Measurements from ENCODE around the gene MAP3K4. TPM values are rescaled to one million over a fixed set of nuclear protein-coding genes. Genes with fewer than 3 reads are reported as not detected.
A peak's percentile ranks its signal among the peaks of the same experiment; 100 is the strongest.

Gene MAP3K4
- total and polyA plus RNA-seq, 8 donors, result 7.3 to 598 (median 19.4) TPM

DNA sequence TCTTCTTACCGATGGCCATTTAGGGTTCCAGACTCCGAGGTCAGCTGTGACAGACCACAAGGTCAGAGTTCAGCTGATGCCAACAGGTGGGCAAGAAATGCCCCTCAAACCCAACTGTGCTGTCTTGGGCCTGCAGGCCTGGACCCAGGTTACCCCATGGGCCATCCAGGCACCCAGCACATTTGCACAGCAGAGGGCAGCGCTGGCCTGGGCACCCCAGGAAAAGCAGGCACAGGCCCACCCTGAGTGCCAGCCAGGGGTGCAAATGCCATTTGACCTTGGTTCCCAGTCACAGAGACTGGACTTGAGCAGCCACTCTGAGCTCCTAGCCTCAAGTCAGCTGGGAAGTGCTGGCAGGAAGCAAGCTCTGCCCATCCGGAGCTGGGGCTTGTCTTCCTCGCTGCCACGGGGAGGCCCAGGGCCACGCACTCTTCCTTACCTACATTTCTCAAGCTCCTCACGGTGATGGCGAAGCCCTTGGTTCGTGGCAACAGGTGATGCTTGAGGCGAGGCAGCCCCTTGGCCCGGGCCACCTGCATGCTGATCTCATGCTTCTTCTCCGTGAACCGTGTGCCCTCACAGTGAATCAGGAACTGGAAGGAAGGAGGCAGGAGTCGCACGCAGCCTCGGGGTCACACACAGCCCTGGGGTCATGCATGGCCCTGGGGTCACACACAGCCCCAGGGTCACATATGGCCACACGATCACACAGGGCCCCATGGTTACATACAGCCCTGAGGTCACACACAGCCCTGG, 161.5 kb downstream of the MAP3K4 start:
- Histone ChIP-seq H3K36me3 (peaks cover 0 to 34% (median 17%) of the 10 kb centered on the region in 4 donors), H3K4me1 (no peaks in the 10 kb centered on the region), H3K27me3 (no peaks in the 10 kb centered on the region), H3K9me3 (peaks cover 0 to 4% (median 0%) of the 10 kb centered on the region in 4 donors), H3K4me3 (no peak overlapping the region), H3K27ac (no peak overlapping the region)
- WGBS, 5 donors, result 86 to 94% (median 92%) methylated on average over 17 to 18 of the region's 18 CpGs
- TF ChIP-seq, protein P1, sequence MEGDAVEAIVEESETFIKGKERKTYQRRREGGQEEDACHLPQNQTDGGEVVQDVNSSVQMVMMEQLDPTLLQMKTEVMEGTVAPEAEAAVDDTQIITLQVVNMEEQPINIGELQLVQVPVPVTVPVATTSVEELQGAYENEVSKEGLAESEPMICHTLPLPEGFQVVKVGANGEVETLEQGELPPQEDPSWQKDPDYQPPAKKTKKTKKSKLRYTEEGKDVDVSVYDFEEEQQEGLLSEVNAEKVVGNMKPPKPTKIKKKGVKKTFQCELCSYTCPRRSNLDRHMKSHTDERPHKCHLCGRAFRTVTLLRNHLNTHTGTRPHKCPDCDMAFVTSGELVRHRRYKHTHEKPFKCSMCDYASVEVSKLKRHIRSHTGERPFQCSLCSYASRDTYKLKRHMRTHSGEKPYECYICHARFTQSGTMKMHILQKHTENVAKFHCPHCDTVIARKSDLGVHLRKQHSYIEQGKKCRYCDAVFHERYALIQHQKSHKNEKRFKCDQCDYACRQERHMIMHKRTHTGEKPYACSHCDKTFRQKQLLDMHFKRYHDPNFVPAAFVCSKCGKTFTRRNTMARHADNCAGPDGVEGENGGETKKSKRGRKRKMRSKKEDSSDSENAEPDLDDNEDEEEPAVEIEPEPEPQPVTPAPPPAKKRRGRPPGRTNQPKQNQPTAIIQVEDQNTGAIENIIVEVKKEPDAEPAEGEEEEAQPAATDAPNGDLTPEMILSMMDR (IDR thresholded peaks at IDR 0.05), result peak in 2 of 7 experiments; percentile 23 to 29
- TF ChIP-seq EP300 (IDR thresholded peaks at IDR 0.05), result no peak
- intact Hi-C loops (cut with DNase I; ENCODE audit: low total_unique reads), result loop anchor here (5.0 kb wide), 1 partner anchor 219 kb away; no protein-coding TSS in a partner anchor
- DNase-seq, result no peak

DNA sequence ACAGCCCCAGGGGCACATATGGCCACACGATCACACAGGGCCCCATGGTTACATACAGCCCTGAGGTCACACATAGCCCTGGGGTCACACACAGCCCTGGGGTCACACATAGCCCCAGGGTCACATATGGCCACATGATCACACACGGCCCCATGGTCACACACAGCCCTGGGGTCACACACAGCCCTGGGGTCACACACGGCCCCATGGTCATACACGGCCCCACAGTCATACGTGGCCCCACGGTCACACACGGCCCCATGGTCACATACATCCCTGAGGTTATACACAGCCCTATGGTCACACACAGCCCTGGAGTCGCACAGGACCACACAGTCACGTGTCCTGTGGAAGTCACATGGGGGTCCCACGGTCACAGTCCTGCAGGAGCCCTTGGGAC, 162.2 kb downstream of the MAP3K4 start:
- Histone ChIP-seq H3K9me3 (peaks cover 0 to 4% (median 0%) of the 10 kb centered on the region in 4 donors), H3K36me3 (peaks cover 0 to 32% (median 13%) of the 10 kb centered on the region in 4 donors), H3K4me1 (no peaks in the 10 kb centered on the region), H3K27me3 (no peaks in the 10 kb centered on the region), H3K27ac (no peak overlapping the region), H3K4me3 (no peak overlapping the region)
- TF ChIP-seq, protein P1 (IDR thresholded peaks at IDR 0.05), result no peak
- TF ChIP-seq EP300 (IDR thresholded peaks at IDR 0.05) (no peak), POLR2A (IDR thresholded peaks at IDR 0.05) (no peak), POLR2AphosphoS5 (IDR thresholded peaks at IDR 0.05) (no peak)
- no peak for DNase-seq
- intact Hi-C loops (cut with DNase I; ENCODE audit: low total_unique reads), result loop anchor here (5.0 kb wide), 1 partner anchor 219 kb away; no protein-coding TSS in a partner anchor
- 88 to 100% (median 94%) methylated on average over 5 to 10 of the region's 10 CpGs for WGBS, 5 donors

DNA sequence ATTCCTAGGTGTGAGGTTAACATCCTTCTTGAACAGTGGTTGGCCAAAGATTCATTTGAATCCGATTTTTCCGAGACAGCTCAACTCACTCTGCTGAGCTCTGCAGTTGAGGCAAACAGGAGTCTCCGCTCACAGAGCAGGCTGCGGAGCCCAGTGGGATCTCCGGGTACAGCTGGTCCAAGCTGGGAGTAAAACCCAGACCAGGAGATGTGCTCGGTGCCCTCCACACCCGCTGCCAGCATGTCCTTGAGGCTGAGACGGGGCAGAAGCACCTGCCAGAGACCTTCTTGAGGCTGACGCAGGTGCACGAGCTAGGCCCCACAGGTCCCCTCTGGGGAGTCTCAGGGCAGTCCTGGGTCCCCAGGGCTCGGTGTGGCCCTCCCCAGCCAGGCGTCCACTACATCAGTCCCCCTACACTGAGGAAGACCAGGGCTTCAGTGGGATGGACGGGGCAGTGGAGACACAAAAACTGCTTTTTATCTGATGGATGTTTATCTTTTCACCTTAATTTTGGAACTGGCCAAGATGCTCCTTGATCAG, 163.3 kb downstream of the MAP3K4 start:
- WGBS, 5 donors, result 88 to 97% (median 96%) methylated on average over 8 to 13 of the region's 13 CpGs
- Histone ChIP-seq H3K9me3 (peaks cover 0 to 4% (median 0%) of the 10 kb centered on the region in 4 donors), H3K4me3 (no peak overlapping the region), H3K27me3 (no peaks in the 10 kb centered on the region), H3K36me3 (peaks cover 0 to 37% (median 13%) of the 10 kb centered on the region in 4 donors), H3K27ac (no peak overlapping the region), H3K4me1 (no peaks in the 10 kb centered on the region)
- no peak for DNase-seq
- no peak for TF ChIP-seq POLR2A (IDR thresholded peaks at IDR 0.05)
- TF ChIP-seq, protein P1 (IDR thresholded peaks at IDR 0.05), result no peak
- TF ChIP-seq EP300 (IDR thresholded peaks at IDR 0.05), result no peak
- no peak for TF ChIP-seq POLR2AphosphoS5 (IDR thresholded peaks at IDR 0.05)
- intact Hi-C loops (cut with DNase I; ENCODE audit: low total_unique reads), result loop anchor here (5.0 kb wide), 1 partner anchor 217 kb away; no protein-coding TSS in a partner anchor

DNA sequence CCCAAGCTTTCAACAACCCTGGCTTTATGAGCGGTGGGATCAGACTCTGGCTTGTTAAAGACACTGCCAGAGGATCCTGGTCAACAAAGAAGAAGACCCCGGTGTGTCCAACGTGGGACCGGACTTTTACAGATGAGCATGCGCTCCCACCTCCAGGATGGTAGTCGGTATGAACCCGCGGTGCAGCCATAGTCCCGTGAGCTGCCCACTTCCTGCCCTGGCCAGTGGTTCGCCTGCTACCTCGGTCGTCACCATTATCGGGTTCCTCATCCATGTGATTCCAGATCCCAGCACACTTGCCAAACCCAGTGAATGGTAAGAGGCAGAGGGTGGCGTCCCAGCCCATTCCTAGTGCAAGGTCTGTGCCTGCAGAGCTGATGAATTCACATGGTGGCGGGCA, 169.6 kb downstream of the MAP3K4 start:
- intact Hi-C loops (cut with DNase I; ENCODE audit: low total_unique reads), result no loop called here
- DNase-seq, result no peak
- Histone ChIP-seq H3K4me3 (no peak overlapping the region), H3K36me3 (peaks cover 0 to 34% (median 27%) of the 10 kb centered on the region in 4 donors), H3K27ac (peak overlapping the region in 1 of 5 donors; percentile 19), H3K9me3 (peaks cover 0 to 4% (median 0%) of the 10 kb centered on the region in 4 donors), H3K27me3 (no peaks in the 10 kb centered on the region), H3K4me1 (peaks cover 0 to 11% (median 0%) of the 10 kb centered on the region in 4 donors)
- TF ChIP-seq POLR2A (IDR thresholded peaks at IDR 0.05), result no peak
- no peak for TF ChIP-seq EP300 (IDR thresholded peaks at IDR 0.05)
- 94 to 98% (median 97%) methylated on average over 15 of the region's 15 CpGs for WGBS, 5 donors

Data from stomach (tissue), 9 donors.